WTC11 (cell line): ENCODE results near the gene GRIN2A. TPM values are rescaled to one million over a fixed set of nuclear protein-coding genes. Genes with fewer than 3 reads are reported as not detected.

Experiments
- ATAC-seq: fragments of 200-7000 bp; cut with Tn5 transposase; 2 replicates; pipeline ENCODE4 v1.10.0; 2021; ENCODE audit warnings: mild to moderate bottlenecking, moderate library complexity
- CTCF ChIA-PET: fragments of 300-600 bp; sonication (Branson Sonifier 250); formaldehyde crosslinking; loops from one replicate; lab custom pipeline; 2021; ENCODE audit warnings: antibody characterized with exemption; lab: Charles Lee
- POLR2A ChIA-PET: fragments of 350-600 bp; sonication (Branson Sonifier 250); formaldehyde crosslinking; loops from one replicate; lab custom pipeline; 2021; ENCODE audit warnings: antibody characterized with exemption; lab: Charles Lee
- DNase-seq: peaks from one replicate; pipeline ENCODE4 v3.0.0; 2021; ENCODE audit warnings: low spot score
- H3K27ac Mint-ChIP-seq: 2 replicates; pipeline ENCODE4 v1.8.0; 2021; ENCODE audit warnings: mixed read lengths
- H3K27me3 Mint-ChIP-seq: 2 replicates; pipeline ENCODE4 v1.8.0; 2021; ENCODE audit warnings: low read depth, mild to moderate bottlenecking, moderate library complexity, mixed read lengths
- H3K36me3 Mint-ChIP-seq: 2 replicates; pipeline ENCODE4 v1.8.0; 2021; ENCODE audit warnings: mixed read lengths
- H3K4me1 Mint-ChIP-seq: 2 replicates; pipeline ENCODE4 v1.8.0; 2022; ENCODE audit warnings: mixed read lengths
- H3K4me3 Mint-ChIP-seq: 2 replicates; pipeline ENCODE4 v1.8.0; 2021; ENCODE audit warnings: mild to moderate bottlenecking, moderate library complexity, mixed read lengths
- H3K9me3 Mint-ChIP-seq: 2 replicates; pipeline ENCODE4 v1.8.0; 2021; ENCODE audit warnings: mixed read lengths
- CBFB ChIP-seq: sonication (generic); formaldehyde crosslinking; IDR thresholded peaks from 2 replicates; pipeline ENCODE4 v1.8.1; 2022; ENCODE audit warnings: mild to moderate bottlenecking, low read depth, missing genetic modification reagents
- CREB1 ChIP-seq: sonication (generic); formaldehyde crosslinking; IDR thresholded peaks from 2 replicates; pipeline ENCODE4 v1.8.0; 2023; ENCODE audit warnings: mild to moderate bottlenecking, missing genetic modification reagents
- FOXK1 ChIP-seq: sonication (generic); formaldehyde crosslinking; IDR thresholded peaks from 2 replicates; pipeline ENCODE4 v1.8.0; 2022; ENCODE audit warnings: mild to moderate bottlenecking, moderate library complexity, missing genetic modification reagents
- GTF2I ChIP-seq: fragments of 250-450 bp; sonication (Bioruptor Pico); conservative IDR thresholded peaks from 2 replicates; pipeline ENCODE4 v1.4.0; 2021; ENCODE audit warnings: mild to moderate bottlenecking
- RORB ChIP-seq: fragments of 250-450 bp; sonication (Bioruptor Pico); IDR thresholded peaks from 2 replicates; pipeline ENCODE4 v1.9.0; 2021; ENCODE audit warnings: mild to moderate bottlenecking
- SMAD3 ChIP-seq: sonication (generic); formaldehyde crosslinking; IDR thresholded peaks from 2 replicates; pipeline ENCODE4 v1.8.0; 2022; ENCODE audit warnings: missing genetic modification reagents, mild to moderate bottlenecking, borderline replicate concordance
- SOX15 ChIP-seq: fragments of 250-450 bp; sonication (Bioruptor Pico); IDR thresholded peaks from 2 replicates; pipeline ENCODE4 v1.9.0; 2021; ENCODE audit warnings: mild to moderate bottlenecking
- SP1 ChIP-seq: sonication (generic); formaldehyde crosslinking; conservative IDR thresholded peaks from 2 replicates; pipeline ENCODE4 v1.8.1; 2022; ENCODE audit warnings: missing genetic modification reagents
- TP53 ChIP-seq: sonication (generic); formaldehyde crosslinking; IDR thresholded peaks from 2 replicates; pipeline ENCODE4 v1.8.1; 2023; ENCODE audit warnings: mild to moderate bottlenecking, missing genetic modification reagents
- ZNF121 ChIP-seq: sonication (generic); formaldehyde crosslinking; IDR thresholded peaks from 2 replicates; pipeline ENCODE4 v1.8.0; 2023; ENCODE audit warnings: missing genetic modification reagents
- ZNF138 ChIP-seq: sonication (generic); formaldehyde crosslinking; conservative IDR thresholded peaks from 2 replicates; pipeline ENCODE4 v1.8.1; 2022; ENCODE audit warnings: mild to moderate bottlenecking, moderate library complexity, missing genetic modification reagents
- ZNF317 ChIP-seq: sonication (generic); formaldehyde crosslinking; IDR thresholded peaks from 2 replicates; pipeline ENCODE4 v1.8.1; 2023; ENCODE audit warnings: low read depth, mild to moderate bottlenecking, moderate library complexity, missing genetic modification reagents, borderline replicate concordance
- ZNF416 ChIP-seq: fragments of 250-450 bp; sonication (Bioruptor Pico); IDR thresholded peaks from 2 replicates; pipeline ENCODE4 v1.9.0; 2021; ENCODE audit warnings: mild to moderate bottlenecking, inconsistent platforms
- ZNF423 ChIP-seq: fragments of 250-450 bp; sonication (Bioruptor Pico); IDR thresholded peaks from 2 replicates; pipeline ENCODE4 v2.1.2; 2022; ENCODE audit warnings: mild to moderate bottlenecking, moderate library complexity
- ZNF671 ChIP-seq: fragments of 250-450 bp; sonication (Bioruptor Pico); IDR thresholded peaks from 2 replicates; pipeline ENCODE4 v1.8.0; 2021; ENCODE audit warnings: mild to moderate bottlenecking
- total RNA-seq: library from RNA; stranded (reverse); gene quantifications from 3 replicates; pipeline ENCODE4 v1.2.3, GENCODE V29; 2021
- TF ChIP-seq, protein P1 (sequence below): sonication (generic); formaldehyde crosslinking; IDR thresholded peaks from 2 replicates; pipeline ENCODE4 v1.8.1; 2023; ENCODE audit warnings: mild to moderate bottlenecking, missing genetic modification reagents
- TF ChIP-seq, protein P2 (sequence below): fragments of 250-450 bp; sonication (Bioruptor Pico); IDR thresholded peaks from 2 replicates; pipeline ENCODE4 v1.9.0; 2021; ENCODE audit warnings: mild to moderate bottlenecking
- TF ChIP-seq, protein P3 (sequence below): fragments of 200-600 bp; IDR thresholded peaks from 2 replicates; pipeline ENCODE4 v1.8.0; 2022; ENCODE audit warnings: antibody characterized with exemption
- TF ChIP-seq, protein P4 (sequence below): sonication (generic); formaldehyde crosslinking; IDR thresholded peaks from 2 replicates; pipeline ENCODE4 v1.8.0; 2023; ENCODE audit warnings: mild to moderate bottlenecking, missing genetic modification reagents
- TF ChIP-seq, protein P5 (sequence below): sonication (generic); formaldehyde crosslinking; IDR thresholded peaks from 2 replicates; pipeline ENCODE4 v1.8.1; 2022; ENCODE audit warnings: low read depth, mild to moderate bottlenecking, moderate library complexity, missing genetic modification reagents, borderline replicate concordance
- TF ChIP-seq, protein P6 (sequence below): sonication (generic); formaldehyde crosslinking; conservative IDR thresholded peaks from 2 replicates; pipeline ENCODE4 v1.8.1; 2022; ENCODE audit warnings: mild to moderate bottlenecking, missing genetic modification reagents

GRIN2A gene
- total RNA-seq, 1 experiment from 2014 or later, result 3.5 TPM

DNA sequence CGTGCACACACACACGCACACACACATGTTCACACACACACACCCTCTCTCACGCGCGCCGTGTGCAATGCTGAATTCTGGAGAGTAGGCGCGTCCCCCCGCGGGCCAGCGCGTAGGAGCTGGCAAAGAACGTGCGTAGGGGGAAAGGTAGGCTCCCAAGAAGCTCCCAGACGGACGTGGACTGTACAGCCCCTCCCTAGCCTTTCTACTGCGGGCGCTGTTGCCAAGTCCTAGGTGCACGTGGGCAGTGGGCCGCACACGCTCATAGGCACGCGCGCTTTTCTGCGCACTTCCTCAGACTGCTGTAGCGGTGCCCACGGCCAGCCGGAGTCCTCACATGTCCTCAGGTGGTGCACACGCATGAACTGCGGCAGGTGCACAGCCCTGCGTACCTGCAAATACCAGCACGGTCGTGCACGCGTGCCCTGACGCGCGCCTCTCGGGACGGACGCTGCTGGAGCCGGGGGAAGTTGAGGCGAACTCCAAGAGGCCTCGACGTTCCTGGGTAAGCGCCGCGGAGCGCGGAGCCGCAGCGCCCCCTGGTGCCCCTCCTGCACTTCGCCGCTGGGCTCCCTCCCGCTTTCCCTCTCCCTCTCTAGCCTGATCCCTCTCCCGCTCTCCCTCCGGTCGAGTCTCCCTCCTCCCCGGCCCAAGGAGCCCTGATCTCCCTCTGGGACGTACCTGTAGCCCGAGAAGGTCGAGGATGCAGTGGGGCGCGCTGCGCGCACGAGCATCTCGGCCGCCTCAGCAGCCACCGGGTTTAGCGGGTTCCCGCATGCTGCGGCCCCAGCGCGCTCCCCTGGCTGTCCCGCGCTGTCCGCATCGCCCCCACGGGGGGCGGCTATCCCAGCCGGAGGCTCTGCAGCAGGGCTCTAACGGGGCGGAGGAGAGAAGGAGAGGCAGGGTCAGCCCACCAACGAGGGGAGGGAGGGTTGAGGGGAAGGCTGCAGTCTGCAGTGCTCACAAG is 749 bp downstream of the GRIN2A start (continued):
- 0 out of 2 replicates have a peak, but pooled peaks have one; percentile 26 for TF ChIP-seq CREB1 (CRISPR knock-in tag)
- TF ChIP-seq, all 79 proteins: peak for 22

DNA sequence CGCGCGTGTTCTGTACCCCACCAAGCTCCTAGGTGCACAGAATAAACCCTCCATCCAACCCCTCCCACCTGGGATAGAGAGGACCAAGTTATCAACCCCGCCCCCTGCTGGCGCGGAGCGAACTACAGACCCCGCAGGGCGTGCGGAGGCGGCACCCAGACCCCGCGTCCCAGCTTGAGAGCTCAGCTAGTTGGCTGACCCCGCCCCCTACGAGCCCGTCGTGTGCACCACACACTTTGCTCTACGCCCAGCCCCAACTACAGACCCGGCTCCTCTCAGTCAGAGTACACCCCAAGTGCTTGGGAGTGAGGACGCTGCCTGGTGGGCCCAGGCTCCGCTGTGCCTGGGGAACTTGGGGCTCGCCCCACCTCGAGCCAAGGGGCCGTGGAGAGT is 1.5 kb downstream of the GRIN2A start:
- H3K36me3 Mint-ChIP-seq, result peaks cover 3% of the 10 kb centered on the region; the same call in 1 of the 2 replicates
- CTCF ChIA-PET, result interaction anchor here (0.6 to 5.4 kb wide), 52 partner anchors 9 to 1042 kb away, joined by 3 to 102 read pairs (median 3); no protein-coding TSS in a partner anchor
- TF ChIP-seq FOXK1 (CRISPR knock-in tag) (no peak), SMAD3 (no peak), TP53 (0 out of 2 replicates have a peak, but pooled peaks have one; percentile 45), SP1 (CRISPR knock-in tag) (peak; percentile 57; the same call in 1 of the 2 replicates), ZNF121 (CRISPR knock-in tag) (peak; percentile 70), ZNF416 (no peak), RORB (no peak), ZNF423 (CRISPR knock-in tag) (0 out of 2 replicates have a peak, but pooled peaks have one; percentile 12), ZNF317 (no peak)
- TF ChIP-seq, protein P1, sequence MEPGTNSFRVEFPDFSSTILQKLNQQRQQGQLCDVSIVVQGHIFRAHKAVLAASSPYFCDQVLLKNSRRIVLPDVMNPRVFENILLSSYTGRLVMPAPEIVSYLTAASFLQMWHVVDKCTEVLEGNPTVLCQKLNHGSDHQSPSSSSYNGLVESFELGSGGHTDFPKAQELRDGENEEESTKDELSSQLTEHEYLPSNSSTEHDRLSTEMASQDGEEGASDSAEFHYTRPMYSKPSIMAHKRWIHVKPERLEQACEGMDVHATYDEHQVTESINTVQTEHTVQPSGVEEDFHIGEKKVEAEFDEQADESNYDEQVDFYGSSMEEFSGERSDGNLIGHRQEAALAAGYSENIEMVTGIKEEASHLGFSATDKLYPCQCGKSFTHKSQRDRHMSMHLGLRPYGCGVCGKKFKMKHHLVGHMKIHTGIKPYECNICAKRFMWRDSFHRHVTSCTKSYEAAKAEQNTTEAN, result peak; percentile 68; the same call in 1 of the 2 replicates
- TF ChIP-seq, protein P2, sequence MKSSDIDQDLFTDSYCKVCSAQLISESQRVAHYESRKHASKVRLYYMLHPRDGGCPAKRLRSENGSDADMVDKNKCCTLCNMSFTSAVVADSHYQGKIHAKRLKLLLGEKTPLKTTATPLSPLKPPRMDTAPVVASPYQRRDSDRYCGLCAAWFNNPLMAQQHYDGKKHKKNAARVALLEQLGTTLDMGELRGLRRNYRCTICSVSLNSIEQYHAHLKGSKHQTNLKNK (CRISPR knock-in tag), result no peak
- TF ChIP-seq, protein P3, sequence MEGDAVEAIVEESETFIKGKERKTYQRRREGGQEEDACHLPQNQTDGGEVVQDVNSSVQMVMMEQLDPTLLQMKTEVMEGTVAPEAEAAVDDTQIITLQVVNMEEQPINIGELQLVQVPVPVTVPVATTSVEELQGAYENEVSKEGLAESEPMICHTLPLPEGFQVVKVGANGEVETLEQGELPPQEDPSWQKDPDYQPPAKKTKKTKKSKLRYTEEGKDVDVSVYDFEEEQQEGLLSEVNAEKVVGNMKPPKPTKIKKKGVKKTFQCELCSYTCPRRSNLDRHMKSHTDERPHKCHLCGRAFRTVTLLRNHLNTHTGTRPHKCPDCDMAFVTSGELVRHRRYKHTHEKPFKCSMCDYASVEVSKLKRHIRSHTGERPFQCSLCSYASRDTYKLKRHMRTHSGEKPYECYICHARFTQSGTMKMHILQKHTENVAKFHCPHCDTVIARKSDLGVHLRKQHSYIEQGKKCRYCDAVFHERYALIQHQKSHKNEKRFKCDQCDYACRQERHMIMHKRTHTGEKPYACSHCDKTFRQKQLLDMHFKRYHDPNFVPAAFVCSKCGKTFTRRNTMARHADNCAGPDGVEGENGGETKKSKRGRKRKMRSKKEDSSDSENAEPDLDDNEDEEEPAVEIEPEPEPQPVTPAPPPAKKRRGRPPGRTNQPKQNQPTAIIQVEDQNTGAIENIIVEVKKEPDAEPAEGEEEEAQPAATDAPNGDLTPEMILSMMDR, result peak; percentile 69
- peaks cover 6% of the 10 kb centered on the region; the same call in 1 of the 2 replicates for H3K4me1 Mint-ChIP-seq
- ATAC-seq (peak; percentile 62), DNase-seq (peak; percentile 92)
- H3K27me3 Mint-ChIP-seq, result peaks cover 65% of the 10 kb centered on the region
- peaks cover 15% of the 10 kb centered on the region for H3K9me3 Mint-ChIP-seq
- POLR2A ChIA-PET, result no interaction called here
- peak overlapping the region; percentile 77 for H3K4me3 Mint-ChIP-seq
- H3K27ac Mint-ChIP-seq, result no peak overlapping the region

DNA sequence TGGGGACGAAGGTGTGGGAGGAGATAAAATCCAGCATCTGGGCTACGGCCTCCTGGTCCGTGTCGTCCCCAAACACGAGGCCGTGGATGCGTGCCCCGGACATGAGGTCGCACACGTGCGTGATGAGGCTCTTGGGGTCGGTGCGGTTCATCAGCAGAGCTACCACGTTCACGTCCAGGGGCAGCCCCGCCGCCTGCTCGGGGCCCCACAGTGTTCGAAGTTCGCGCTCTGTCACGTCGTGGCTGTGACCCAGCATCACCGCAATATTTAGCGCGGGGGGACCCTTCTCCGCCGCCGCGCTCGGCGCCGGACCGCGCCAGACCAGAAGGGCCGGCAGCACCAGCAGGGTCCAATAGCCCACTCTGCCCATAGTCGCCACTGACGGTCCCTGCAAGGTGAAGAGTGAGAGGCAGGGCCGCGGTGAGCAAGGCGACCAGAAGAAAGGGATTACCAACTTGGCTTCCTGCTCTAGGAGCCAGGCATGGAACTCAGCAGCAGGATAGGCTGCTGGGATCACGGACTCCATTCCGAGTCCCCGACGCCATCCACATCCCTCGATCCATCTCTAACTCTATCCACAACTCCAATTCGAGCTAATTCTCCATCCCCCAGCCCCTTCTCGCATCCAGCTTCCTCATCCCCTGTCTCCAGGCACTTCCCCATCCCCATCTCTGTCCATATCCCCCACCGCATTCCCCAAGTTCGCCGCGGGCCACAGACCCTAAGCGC is 2.0 kb downstream of the GRIN2A start:
- Mint-ChIP-seq H3K27me3 (peaks cover 62% of the 10 kb centered on the region), H3K27ac (no peak overlapping the region), H3K4me3 (peak overlapping the region; percentile 77), H3K9me3 (peaks cover 15% of the 10 kb centered on the region), H3K36me3 (peaks cover 6% of the 10 kb centered on the region; the same call in 1 of the 2 replicates), H3K4me1 (peaks cover 6% of the 10 kb centered on the region; the same call in 1 of the 2 replicates)
- ChIA-PET CTCF (interaction anchor here (0.6 to 5.4 kb wide), 46 partner anchors 9 to 1041 kb away, joined by 3 to 102 read pairs (median 4); no protein-coding TSS in a partner anchor), POLR2A (no interaction called here)
- no peak for ATAC-seq
- no peak for DNase-seq
- TF ChIP-seq, protein P3, result no peak
- TF ChIP-seq CBFB (no peak), SOX15 (CRISPR knock-in tag) (no peak), ZNF138 (CRISPR knock-in tag) (no peak), GTF2I (CRISPR knock-in tag) (no peak), ZNF671 (CRISPR knock-in tag) (no peak)
- TF ChIP-seq, protein P4, sequence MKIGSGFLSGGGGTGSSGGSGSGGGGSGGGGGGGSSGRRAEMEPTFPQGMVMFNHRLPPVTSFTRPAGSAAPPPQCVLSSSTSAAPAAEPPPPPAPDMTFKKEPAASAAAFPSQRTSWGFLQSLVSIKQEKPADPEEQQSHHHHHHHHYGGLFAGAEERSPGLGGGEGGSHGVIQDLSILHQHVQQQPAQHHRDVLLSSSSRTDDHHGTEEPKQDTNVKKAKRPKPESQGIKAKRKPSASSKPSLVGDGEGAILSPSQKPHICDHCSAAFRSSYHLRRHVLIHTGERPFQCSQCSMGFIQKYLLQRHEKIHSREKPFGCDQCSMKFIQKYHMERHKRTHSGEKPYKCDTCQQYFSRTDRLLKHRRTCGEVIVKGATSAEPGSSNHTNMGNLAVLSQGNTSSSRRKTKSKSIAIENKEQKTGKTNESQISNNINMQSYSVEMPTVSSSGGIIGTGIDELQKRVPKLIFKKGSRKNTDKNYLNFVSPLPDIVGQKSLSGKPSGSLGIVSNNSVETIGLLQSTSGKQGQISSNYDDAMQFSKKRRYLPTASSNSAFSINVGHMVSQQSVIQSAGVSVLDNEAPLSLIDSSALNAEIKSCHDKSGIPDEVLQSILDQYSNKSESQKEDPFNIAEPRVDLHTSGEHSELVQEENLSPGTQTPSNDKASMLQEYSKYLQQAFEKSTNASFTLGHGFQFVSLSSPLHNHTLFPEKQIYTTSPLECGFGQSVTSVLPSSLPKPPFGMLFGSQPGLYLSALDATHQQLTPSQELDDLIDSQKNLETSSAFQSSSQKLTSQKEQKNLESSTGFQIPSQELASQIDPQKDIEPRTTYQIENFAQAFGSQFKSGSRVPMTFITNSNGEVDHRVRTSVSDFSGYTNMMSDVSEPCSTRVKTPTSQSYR (CRISPR knock-in tag), result no peak
- TF ChIP-seq, protein P5, sequence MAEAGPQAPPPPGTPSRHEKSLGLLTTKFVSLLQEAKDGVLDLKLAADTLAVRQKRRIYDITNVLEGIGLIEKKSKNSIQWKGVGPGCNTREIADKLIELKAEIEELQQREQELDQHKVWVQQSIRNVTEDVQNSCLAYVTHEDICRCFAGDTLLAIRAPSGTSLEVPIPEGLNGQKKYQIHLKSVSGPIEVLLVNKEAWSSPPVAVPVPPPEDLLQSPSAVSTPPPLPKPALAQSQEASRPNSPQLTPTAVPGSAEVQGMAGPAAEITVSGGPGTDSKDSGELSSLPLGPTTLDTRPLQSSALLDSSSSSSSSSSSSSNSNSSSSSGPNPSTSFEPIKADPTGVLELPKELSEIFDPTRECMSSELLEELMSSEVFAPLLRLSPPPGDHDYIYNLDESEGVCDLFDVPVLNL (CRISPR knock-in tag), result no peak
- TF ChIP-seq, protein P6, sequence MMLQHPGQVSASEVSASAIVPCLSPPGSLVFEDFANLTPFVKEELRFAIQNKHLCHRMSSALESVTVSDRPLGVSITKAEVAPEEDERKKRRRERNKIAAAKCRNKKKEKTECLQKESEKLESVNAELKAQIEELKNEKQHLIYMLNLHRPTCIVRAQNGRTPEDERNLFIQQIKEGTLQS (CRISPR knock-in tag), result no peak
